Tibial nerve (tissue), 4 donors: Measurements from ENCODE around the gene TTC33. TPM values are rescaled to one million over a fixed set of nuclear protein-coding genes. Genes with fewer than 3 reads are reported as not detected.

Experiments used
- DNase-seq, 2 donors: peaks; one replicate each; pipeline ENCODE4 v3.0.0-alpha.2; 2019; ENCODE audit warnings: low spot score in 2 of 2
- H3K27ac ChIP-seq, 4 donors: fragments of 200-600 bp; sonication (generic) in 3 of 4; one replicate each; pipeline ENCODE4 v1.5.1; 2017 to 2019; ENCODE audit warnings: mild to moderate bottlenecking in 1 of 4
- H3K27me3 ChIP-seq, 2 donors: fragments of 200-600 bp; sonication (generic) in 1 of 2; one replicate each; pipeline versions ENCODE4 v1.5.1 to v1.6.0; 2017 to 2019
- H3K36me3 ChIP-seq, 3 donors: fragments of 200-600 bp; sonication (generic); one replicate each; pipeline ENCODE4 v1.5.1; 2018 to 2019
- H3K4me1 ChIP-seq, 4 donors: fragments of 200-600 bp; sonication (generic) in 3 of 4; one replicate each; pipeline ENCODE4 v1.5.1; 2017 to 2019
- H3K4me3 ChIP-seq, 4 donors: fragments of 200-600 bp; sonication (generic) in 3 of 4; one replicate each; pipeline ENCODE4 v1.5.1; 2017 to 2019; ENCODE audit warnings: mild to moderate bottlenecking in 1 of 4, moderate library complexity in 1 of 4
- H3K9me3 ChIP-seq, 4 donors: fragments of 200-600 bp; sonication (generic) in 3 of 4; one replicate each; pipeline ENCODE4 v1.5.1; 2017 to 2019
- EP300 ChIP-seq, 2 donors: sonication (generic); formaldehyde crosslinking; IDR thresholded peaks; one replicate each; pipeline ENCODE4 v1.6.1; 2017; ENCODE audit warnings: antibody characterized with exemption in 2 of 2, mild to moderate bottlenecking in 1 of 2
- POLR2A ChIP-seq, 2 donors: fragments of 450-650 bp; IDR thresholded peaks; one replicate each; pipeline ENCODE4 v1.6.1; 2017; ENCODE audit warnings: antibody characterized with exemption in 2 of 2, mild to moderate bottlenecking in 2 of 2, moderate library complexity in 2 of 2
- WGBS, 2 donors: methylation state at CpG; one replicate each; pipeline ENCODE4 v1.1.5; 2018; 5-methylcytosine and 5-hydroxymethylcytosine counted together
- total RNA-seq, 4 donors: library from RNA; depleted of rRNA; stranded (reverse); fragments of >200 nt; gene quantifications; one replicate each; pipeline ENCODE4 v1.1.0, GENCODE V29; 2016
- TF ChIP-seq, protein P1 (sequence below), 5 experiments: fragments of 200-600 bp in 3 of 5; fragments of 450-650 bp in 2 of 5; sonication (generic) in 3 of 5; IDR thresholded peaks; one replicate each; pipeline ENCODE4 v1.5.1; 2016 to 2019; ENCODE audit warnings: antibody characterized with exemption in 5 of 5, mild to moderate bottlenecking in 3 of 5, moderate library complexity in 2 of 5

The TTC33 gene
- total RNA-seq, 4 donors from 2014 or later = 11.4 to 27.1 (median 19.9) TPM

- TF ChIP-seq EP300 (IDR thresholded peaks at IDR 0.05) (no peak), POLR2A (IDR thresholded peaks at IDR 0.05) (no peak)
- TF ChIP-seq, protein P1, sequence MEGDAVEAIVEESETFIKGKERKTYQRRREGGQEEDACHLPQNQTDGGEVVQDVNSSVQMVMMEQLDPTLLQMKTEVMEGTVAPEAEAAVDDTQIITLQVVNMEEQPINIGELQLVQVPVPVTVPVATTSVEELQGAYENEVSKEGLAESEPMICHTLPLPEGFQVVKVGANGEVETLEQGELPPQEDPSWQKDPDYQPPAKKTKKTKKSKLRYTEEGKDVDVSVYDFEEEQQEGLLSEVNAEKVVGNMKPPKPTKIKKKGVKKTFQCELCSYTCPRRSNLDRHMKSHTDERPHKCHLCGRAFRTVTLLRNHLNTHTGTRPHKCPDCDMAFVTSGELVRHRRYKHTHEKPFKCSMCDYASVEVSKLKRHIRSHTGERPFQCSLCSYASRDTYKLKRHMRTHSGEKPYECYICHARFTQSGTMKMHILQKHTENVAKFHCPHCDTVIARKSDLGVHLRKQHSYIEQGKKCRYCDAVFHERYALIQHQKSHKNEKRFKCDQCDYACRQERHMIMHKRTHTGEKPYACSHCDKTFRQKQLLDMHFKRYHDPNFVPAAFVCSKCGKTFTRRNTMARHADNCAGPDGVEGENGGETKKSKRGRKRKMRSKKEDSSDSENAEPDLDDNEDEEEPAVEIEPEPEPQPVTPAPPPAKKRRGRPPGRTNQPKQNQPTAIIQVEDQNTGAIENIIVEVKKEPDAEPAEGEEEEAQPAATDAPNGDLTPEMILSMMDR (IDR thresholded peaks at IDR 0.05) = no peak
- Histone ChIP-seq H3K4me3 (no peak overlapping the region), H3K27me3 (no peaks in the 10 kb centered on the region), H3K36me3 (no peaks in the 10 kb centered on the region), H3K9me3 (no peaks in the 10 kb centered on the region), H3K27ac (no peak overlapping the region), H3K4me1 (no peaks in the 10 kb centered on the region)
- DNase-seq = no peak
- WGBS, 2 donors = 72 to 77% methylated on average over 2 of the region's 2 CpGs
These were observed 129.0 kb downstream of the TTC33 start for GRCh38 chr5:40626801-40627200.

DNA sequence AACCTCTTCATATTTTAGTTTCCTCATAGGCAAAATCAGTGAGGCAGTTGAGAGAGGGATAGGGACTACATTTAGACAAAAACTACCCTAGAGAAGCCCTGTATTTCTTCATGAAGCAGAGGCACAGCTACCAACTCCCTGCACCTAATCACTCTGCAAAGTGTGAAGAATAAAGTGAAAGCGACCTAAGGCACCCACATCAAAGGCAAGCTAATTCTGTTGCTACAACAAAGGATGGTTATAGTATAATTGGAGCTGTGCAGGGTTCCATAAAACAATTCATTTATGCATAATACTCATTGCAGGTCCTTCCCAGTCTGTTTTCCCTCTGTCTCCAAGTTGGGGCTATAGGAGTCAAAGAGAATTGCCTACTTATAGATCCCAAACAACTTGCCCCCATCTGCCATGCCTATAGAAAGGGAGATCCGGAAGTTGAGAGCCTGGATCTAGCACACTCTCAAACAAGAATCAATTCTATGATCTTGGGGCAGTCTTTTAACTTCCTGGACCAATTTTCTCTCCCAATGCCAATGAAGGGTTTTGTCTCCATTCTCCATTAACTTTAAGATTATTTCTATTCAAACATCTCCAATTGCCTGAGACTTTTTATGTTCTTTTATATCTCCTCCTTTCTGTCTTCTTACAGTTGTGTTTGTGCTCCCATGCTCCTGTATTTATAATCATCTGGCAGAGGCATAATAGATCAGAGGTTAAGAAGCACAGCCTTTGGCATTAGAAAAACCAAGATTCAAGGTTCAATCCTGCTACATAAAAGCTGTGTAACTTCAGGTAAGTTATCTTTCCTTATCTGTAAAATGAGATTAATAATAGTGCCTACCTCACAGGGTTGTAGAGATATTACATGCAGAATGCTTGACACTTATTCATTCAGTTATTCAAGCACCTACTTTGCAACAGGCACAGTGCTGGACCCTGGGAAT lies 132.0 kb downstream of the TTC33 start:
- 52 to 61% methylated on average over 2 of the region's 2 CpGs for WGBS, 2 donors
- TF ChIP-seq, protein P1 (IDR thresholded peaks at IDR 0.05) = no peak
- TF ChIP-seq EP300 (IDR thresholded peaks at IDR 0.05) (no peak), POLR2A (IDR thresholded peaks at IDR 0.05) (no peak)
- H3K27me3 ChIP-seq = no peaks in the 10 kb centered on the region
- H3K9me3 ChIP-seq = no peaks in the 10 kb centered on the region
- H3K36me3 ChIP-seq = no peaks in the 10 kb centered on the region
- DNase-seq = no peak
- no peak overlapping the region for H3K27ac ChIP-seq
- H3K4me3 ChIP-seq = no peak overlapping the region
- H3K4me1 ChIP-seq = no peaks in the 10 kb centered on the region

GRCh38 chr5:40622463-40623252 lies 133.1 kb downstream of the TTC33 start:
- Histone ChIP-seq H3K27ac (no peak overlapping the region), H3K4me1 (no peaks in the 10 kb centered on the region), H3K27me3 (no peaks in the 10 kb centered on the region), H3K36me3 (no peaks in the 10 kb centered on the region), H3K9me3 (no peaks in the 10 kb centered on the region), H3K4me3 (no peak overlapping the region)
- no peak for DNase-seq
- TF ChIP-seq POLR2A (IDR thresholded peaks at IDR 0.05) (no peak), EP300 (IDR thresholded peaks at IDR 0.05) (no peak)
- TF ChIP-seq, protein P1 (IDR thresholded peaks at IDR 0.05) = no peak
- WGBS, 2 donors = 79 to 85% methylated on average over 2 of the region's 2 CpGs

DNA sequence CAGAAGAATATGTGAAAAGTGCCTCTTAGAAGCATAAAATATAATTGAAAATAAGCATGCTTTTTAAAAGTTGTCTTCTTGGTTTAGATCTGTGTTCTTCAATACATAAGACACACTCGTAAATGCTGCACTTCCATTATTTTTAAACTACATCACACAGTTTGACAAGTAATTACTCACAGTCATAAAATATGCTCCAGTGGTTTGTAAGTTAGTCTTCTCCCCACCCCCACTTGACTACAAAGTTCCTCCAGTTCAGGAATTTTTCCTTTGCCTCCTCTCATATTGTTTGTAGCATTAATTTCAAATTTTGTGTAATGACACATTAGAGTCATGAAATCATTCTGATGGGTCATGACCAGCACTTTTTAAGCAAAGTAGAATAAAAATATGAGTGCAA lies 136.3 kb downstream of the TTC33 start:
- TF ChIP-seq, protein P1 (IDR thresholded peaks at IDR 0.05) = no peak
- TF ChIP-seq EP300 (IDR thresholded peaks at IDR 0.05) = no peak
- no peak for TF ChIP-seq POLR2A (IDR thresholded peaks at IDR 0.05)
- no peak overlapping the region for H3K4me3 ChIP-seq
- H3K36me3 ChIP-seq = no peaks in the 10 kb centered on the region
- no peaks in the 10 kb centered on the region for H3K27me3 ChIP-seq
- no peak for DNase-seq
- no peak overlapping the region for H3K27ac ChIP-seq
- 60 to 68% methylated on average over 1 of the region's 1 CpG for WGBS, 2 donors
- H3K4me1 ChIP-seq = no peaks in the 10 kb centered on the region
- H3K9me3 ChIP-seq = no peaks in the 10 kb centered on the region

GRCh38 chr5:40618926-40619325 lies 136.8 kb downstream of the TTC33 start:
- 80 to 82% methylated on average over 2 of the region's 2 CpGs for WGBS, 2 donors
- TF ChIP-seq, protein P1 (IDR thresholded peaks at IDR 0.05) = no peak
- TF ChIP-seq EP300 (IDR thresholded peaks at IDR 0.05) = no peak

More at GRCh38 chr5:40618926-40619325, 136.8 kb downstream of the TTC33 start:
- Histone ChIP-seq H3K27me3 (no peaks in the 10 kb centered on the region), H3K9me3 (no peaks in the 10 kb centered on the region), H3K4me1 (no peaks in the 10 kb centered on the region), H3K36me3 (no peaks in the 10 kb centered on the region), H3K27ac (no peak overlapping the region), H3K4me3 (no peak overlapping the region)
- no peak for DNase-seq
